Hepatocyte (in vitro differentiated cells): ENCODE results near the gene KCNK4.

Experiments used
- CTCF ChIP-seq: fragments of 200-600 bp; sonication (generic); IDR thresholded peaks from 2 replicates; pipeline ENCODE4 v1.5.1; 2016; ENCODE audit warnings: antibody characterized with exemption, mild to moderate bottlenecking; ENCODE audit not compliant: poor library complexity
- EZH2phosphoT487 ChIP-seq: fragments of 200-600 bp; sonication (generic); IDR thresholded peaks from one replicate; pipeline ENCODE4 v1.6.1; 2018; ENCODE audit warnings: antibody characterized with exemption, mild to moderate bottlenecking, low read depth, moderate library complexity; ENCODE audit not compliant: unreplicated experiment, severe bottlenecking

GRCh38 chr11:64254326-64254725 lies 36.8 kb upstream of the KCNK4 start:
- no peak for TF ChIP-seq CTCF
- no peak for TF ChIP-seq EZH2phosphoT487
